ENCODE measurements around the gene TBC1D16.

- TF ChIP-seq CTCF (IDR thresholded peaks at IDR 0.05) (no peak), POLR2A (IDR thresholded peaks at IDR 0.05) (no peak)
These were observed 47.8 kb downstream of the TBC1D16 start for GRCh38 chr17:79987935-79988184.

All from esophagus squamous epithelium (tissue), 4 donors.